OCI-LY1 (cell line): ENCODE results near the gene NPR2.

Source experiments
- H2AFZ ChIP-seq: fragments of 200-600 bp; sonication (generic), shearing (Covaris generic); 2 replicates; pipeline ENCODE4 v1.6.0; 2014; ENCODE audit warnings: antibody characterized with exemption, mild to moderate bottlenecking, low read length
- H3F3A ChIP-seq: fragments of 200-600 bp; sonication (generic), shearing (Covaris generic); 2 replicates; pipeline ENCODE4 v1.6.0; 2014; ENCODE audit warnings: mild to moderate bottlenecking, antibody characterized with exemption, low read length, moderate library complexity; ENCODE audit not compliant: insufficient read depth
- H3K27ac ChIP-seq: fragments of 200-600 bp; sonication (generic); 2 replicates; pipeline ENCODE4 v1.5.1; 2014; ENCODE audit warnings: low read length, mixed run types, mild to moderate bottlenecking, low read depth; ENCODE audit not compliant: poor library complexity, severe bottlenecking
- H3K27me3 ChIP-seq: fragments of 200-600 bp; sonication (generic); 2 replicates; pipeline ENCODE4 v1.6.0; 2014; ENCODE audit warnings: antibody characterized with exemption, mild to moderate bottlenecking, low read length, moderate library complexity; ENCODE audit not compliant: insufficient read depth
- H3K36me3 ChIP-seq: fragments of 200-600 bp; sonication (generic); 2 replicates; pipeline ENCODE4 v1.6.1; 2014; ENCODE audit warnings: mild to moderate bottlenecking, antibody characterized with exemption, low read length, moderate library complexity, mixed read lengths; ENCODE audit not compliant: insufficient read depth
- H3K4me1 ChIP-seq: fragments of 200-600 bp; sonication (generic); 2 replicates; pipeline ENCODE4 v1.5.1; 2014; ENCODE audit warnings: mild to moderate bottlenecking, low read length, moderate library complexity; ENCODE audit not compliant: insufficient read depth, severe bottlenecking
- H3K4me2 ChIP-seq: fragments of 200-600 bp; sonication (generic), shearing (Covaris generic); 2 replicates; pipeline ENCODE4 v1.6.1; 2014; ENCODE audit warnings: low read length
- H3K4me3 ChIP-seq: fragments of 200-600 bp; sonication (generic); 2 replicates; pipeline ENCODE4 v1.5.1; 2014; ENCODE audit warnings: low read length, low read depth, mild to moderate bottlenecking, mixed read lengths; ENCODE audit not compliant: poor library complexity, severe bottlenecking
- H3K79me2 ChIP-seq: fragments of 200-600 bp; shearing (Covaris generic); 2 replicates; pipeline ENCODE4 v1.6.1; 2016; ENCODE audit warnings: mixed run types, low read length, mixed read lengths; ENCODE audit not compliant: insufficient read depth
- H3K9ac ChIP-seq: fragments of 200-600 bp; sonication (generic), shearing (Covaris generic); 2 replicates; pipeline ENCODE4 v1.6.1; 2014; ENCODE audit warnings: mild to moderate bottlenecking, low read length, mixed read lengths
- H3K9me2 ChIP-seq: fragments of 200-600 bp; sonication (generic), shearing (Covaris generic); 2 replicates; pipeline ENCODE4 v1.6.1; 2014; ENCODE audit warnings: low read depth, mild to moderate bottlenecking, low read length, mixed read lengths
- H3K9me3 ChIP-seq: fragments of 200-600 bp; shearing (Covaris generic); 2 replicates; pipeline ENCODE4 v1.6.1; 2014; ENCODE audit warnings: low read length, mixed read lengths
- H4K20me1 ChIP-seq: fragments of 200-600 bp; sonication (generic), shearing (Covaris generic); 2 replicates; pipeline ENCODE4 v1.6.0; 2016; ENCODE audit warnings: mild to moderate bottlenecking, low read length; ENCODE audit not compliant: insufficient read depth
- CTCF ChIP-seq: fragments of 200-600 bp; sonication (generic), shearing (Covaris generic); IDR thresholded peaks from 2 replicates; pipeline ENCODE4 v1.5.1; 2017; ENCODE audit warnings: mild to moderate bottlenecking, antibody characterized with exemption, low read length, moderate library complexity, mixed read lengths
- EZH2 ChIP-seq: fragments of 200-600 bp; sonication (generic), shearing (Covaris generic); IDR thresholded peaks from 2 replicates; pipeline ENCODE4 v1.8.0; 2017; ENCODE audit warnings: borderline replicate concordance, mixed run types, mild to moderate bottlenecking, antibody characterized with exemption, low read length, moderate library complexity, mixed read lengths

The NPR2 gene

GRCh38 chr9:35840881-35841644 lies 49.7 kb downstream of the NPR2 start:
- TF ChIP-seq CTCF (no peak), EZH2 (no peak)
- H3K27me3 ChIP-seq, result no peaks in the 10 kb centered on the region
- H4K20me1 ChIP-seq, result no peaks in the 10 kb centered on the region
- no peak overlapping the region for H3K27ac ChIP-seq
- no peak overlapping the region for H2AFZ ChIP-seq
- H3K36me3 ChIP-seq, result no peaks in the 10 kb centered on the region
- no peak overlapping the region for H3K4me3 ChIP-seq
- H3K4me1 ChIP-seq, result no peaks in the 10 kb centered on the region
- H3K9me2 ChIP-seq, result no peaks in the 10 kb centered on the region
- H3K79me2 ChIP-seq, result no peaks in the 10 kb centered on the region
- no peak overlapping the region for H3K4me2 ChIP-seq
- no peaks in the 10 kb centered on the region for H3K9me3 ChIP-seq
- no peak overlapping the region for H3K9ac ChIP-seq
- H3F3A ChIP-seq, result no peaks in the 10 kb centered on the region

- Histone ChIP-seq H3K36me3 (no peaks in the 10 kb centered on the region), H3K79me2 (no peaks in the 10 kb centered on the region), H3F3A (no peaks in the 10 kb centered on the region), H3K27me3 (no peaks in the 10 kb centered on the region), H2AFZ (no peak overlapping the region), H3K4me3 (no peak overlapping the region), H3K27ac (no peak overlapping the region), H3K9me3 (no peaks in the 10 kb centered on the region), H4K20me1 (no peaks in the 10 kb centered on the region), H3K9ac (no peak overlapping the region), H3K4me2 (no peak overlapping the region), H3K4me1 (no peaks in the 10 kb centered on the region), H3K9me2 (no peaks in the 10 kb centered on the region)
- no peak for TF ChIP-seq CTCF
- TF ChIP-seq EZH2, result no peak
These were observed 50.2 kb downstream of the NPR2 start for GRCh38 chr9:35841645-35841900.

- Histone ChIP-seq H2AFZ (no peak overlapping the region), H3K79me2 (no peaks in the 10 kb centered on the region), H3F3A (no peaks in the 10 kb centered on the region), H4K20me1 (no peaks in the 10 kb centered on the region), H3K36me3 (no peaks in the 10 kb centered on the region), H3K4me3 (no peak overlapping the region), H3K27me3 (no peaks in the 10 kb centered on the region), H3K9me3 (no peaks in the 10 kb centered on the region), H3K27ac (no peak overlapping the region), H3K4me2 (no peak overlapping the region), H3K9ac (no peak overlapping the region), H3K4me1 (no peaks in the 10 kb centered on the region), H3K9me2 (no peaks in the 10 kb centered on the region)
- TF ChIP-seq CTCF, result no peak
- no peak for TF ChIP-seq EZH2
These were observed 50.8 kb downstream of the NPR2 start for GRCh38 chr9:35842020-35842745.
